Endothelial cell of umbilical vein (primary cell): Measurements from ENCODE around the gene GRAMD1B. TPM values are rescaled to one million over a fixed set of nuclear protein-coding genes. Genes with fewer than 3 reads are reported as not detected.
A peak's percentile ranks its signal among the peaks of the same experiment; 100 is the strongest.

ENCODE experiments used
- BruUV-seq: library from RNA; stranded (reverse); fragments of 400-500 nt; replicated peaks from 2 replicates; lab custom pipeline; 2021; lab: Mats Ljungman, UMichigan
- CTCF ChIA-PET: fragments of 300-600, 350-600 bp; sonication (Branson Sonifier 250); formaldehyde crosslinking; loops from one replicate; lab custom pipeline; 2021; ENCODE audit warnings: antibody characterized with exemption, inconsistent platforms; lab: Charles Lee
- POLR2A ChIA-PET: fragments of 300-600, 350-600 bp; sonication (Branson Sonifier 250); formaldehyde crosslinking; loops from one replicate; lab custom pipeline; 2021; ENCODE audit warnings: antibody characterized with exemption, inconsistent platforms; lab: Charles Lee
- DNase-seq: peaks from one replicate; pipeline ENCODE4 v3.0.0-alpha.2; 2011; ENCODE audit warnings: low read depth, low spot score
- FAIRE-seq: peaks from 2 replicates; lab custom pipeline; 2011; peaks lifted over from hg19 to GRCh38; lab: Jason Lieb, UNC
- H2AFZ ChIP-seq: 2 replicates; pipeline ENCODE4 v1.6.0; 2012; ENCODE audit warnings: low read depth, low read length, control low read depth, inconsistent platforms
- H3K27ac ChIP-seq: 2 replicates; pipeline ENCODE4 v1.5.1; 2011; ENCODE audit warnings: low read depth, mild to moderate bottlenecking, control low read depth, low read length, moderate library complexity; ENCODE audit not compliant: insufficient read depth
- H3K27me3 ChIP-seq, 2 experiments: 2 replicates each; pipeline versions ENCODE4 v1.6.0 to v1.6.1; 2011; ENCODE audit warnings: low read length in 2 of 2, mixed read lengths in 1 of 2; ENCODE audit not compliant: control insufficient read depth in 2 of 2, insufficient read depth in 2 of 2
- H3K36me3 ChIP-seq, 2 experiments: 2 replicates in 1 of 2; 3 replicates in 1 of 2; pipeline ENCODE4 v1.5.1; 2011; ENCODE audit warnings: low read length in 2 of 2, mild to moderate bottlenecking in 1 of 2, moderate library complexity in 1 of 2; ENCODE audit not compliant: control insufficient read depth in 2 of 2, insufficient read depth in 2 of 2; ENCODE audit errors: extremely low read depth in 1 of 2
- H3K4me1 ChIP-seq: 3 replicates; pipeline ENCODE4 v1.5.1; 2011; ENCODE audit warnings: mild to moderate bottlenecking, low read length; ENCODE audit not compliant: control insufficient read depth, insufficient read depth; ENCODE audit errors: extremely low read depth
- H3K4me2 ChIP-seq: 2 replicates; pipeline ENCODE4 v1.6.1; 2011; ENCODE audit warnings: low read length, control low read depth, mixed read lengths; ENCODE audit not compliant: insufficient read depth
- H3K4me3 ChIP-seq, 3 experiments: fragments of 200-600 bp in 1 of 3; sonication (generic), shearing (Covaris generic) in 1 of 3; replicated peaks in 1 of 3; 2 replicates each; pipeline ENCODE4 v1.5.1; 2011 to 2016; ENCODE audit warnings: control low read depth in 3 of 3, low read length in 3 of 3, mild to moderate bottlenecking in 2 of 3, inconsistent platforms in 1 of 3, low read depth in 1 of 3, moderate library complexity in 1 of 3; ENCODE audit not compliant: insufficient read depth in 1 of 3
- H3K79me2 ChIP-seq: 2 replicates; pipeline ENCODE4 v1.6.0; 2012; ENCODE audit warnings: low read length, inconsistent platforms; ENCODE audit not compliant: control insufficient read depth, insufficient read depth
- H3K9ac ChIP-seq: replicated peaks from 2 replicates; pipeline ENCODE3; 2011; ENCODE audit warnings: low read length, control low read depth; ENCODE audit not compliant: insufficient read depth; ENCODE audit errors: extremely low read depth
- H3K9me1 ChIP-seq: replicated peaks from 3 replicates; pipeline ENCODE4 v1.6.0; 2011; ENCODE audit warnings: mild to moderate bottlenecking, low read length; ENCODE audit not compliant: control insufficient read depth, insufficient read depth; ENCODE audit errors: extremely low read depth
- H3K9me3 ChIP-seq: replicated peaks from 2 replicates; pipeline ENCODE4 v1.5.1; 2012; ENCODE audit warnings: low read length, inconsistent platforms; ENCODE audit not compliant: control insufficient read depth, insufficient read depth
- H4K20me1 ChIP-seq: replicated peaks from 2 replicates; pipeline ENCODE3; 2011; ENCODE audit warnings: mild to moderate bottlenecking, low read length; ENCODE audit not compliant: control insufficient read depth, insufficient read depth; ENCODE audit errors: extremely low read depth
- CTCF ChIP-seq, 2 donors: IDR thresholded peaks; 1 replicate in 1 of 2; 2 replicates in 1 of 2; pipeline ENCODE4 v1.5.1; 2011; ENCODE audit warnings: low read length in 2 of 2, mild to moderate bottlenecking in 2 of 2, moderate library complexity in 2 of 2, control low read depth in 1 of 2, inconsistent platforms in 1 of 2, low read depth in 1 of 2; ENCODE audit not compliant: insufficient read depth in 1 of 2; ENCODE audit errors: extremely low read depth in 1 of 2
- EZH2 ChIP-seq: IDR thresholded peaks from 2 replicates; pipeline ENCODE4 v1.6.1; 2012; ENCODE audit warnings: borderline replicate concordance, low read depth, mild to moderate bottlenecking, moderate library complexity, low read length, inconsistent platforms; ENCODE audit not compliant: severe bottlenecking
- FOS ChIP-seq: IDR thresholded peaks from 2 replicates; pipeline ENCODE4 v1.6.1; 2011; ENCODE audit warnings: mild to moderate bottlenecking, low read length, moderate library complexity, borderline replicate concordance; ENCODE audit not compliant: insufficient read depth
- GATA2 ChIP-seq: IDR thresholded peaks from 2 replicates; pipeline ENCODE4 v1.7.0; 2011; ENCODE audit warnings: low read depth, mild to moderate bottlenecking, moderate library complexity, mixed read lengths, low read length; ENCODE audit not compliant: insufficient read length, insufficient read depth
- JUN ChIP-seq: IDR thresholded peaks from 2 replicates; pipeline ENCODE4 v1.6.1; 2011; ENCODE audit warnings: borderline replicate concordance, low read depth; ENCODE audit not compliant: insufficient read length, insufficient read depth
- MAX ChIP-seq: IDR thresholded peaks from 2 replicates; pipeline ENCODE4 v1.6.1; 2011; ENCODE audit not compliant: insufficient read depth, insufficient read length
- MYC ChIP-seq: IDR thresholded peaks from one replicate; pipeline ENCODE4 v1.6.1; 2011; ENCODE audit warnings: mild to moderate bottlenecking, low read depth, low read length
- POLR2A ChIP-seq: IDR thresholded peaks from 2 replicates; pipeline ENCODE4 v1.6.1; 2012; ENCODE audit warnings: low read depth, mild to moderate bottlenecking, control low read depth, low read length
- POLR2AphosphoS5 ChIP-seq: IDR thresholded peaks from 2 replicates; pipeline ENCODE4 v1.6.1; 2012; ENCODE audit warnings: low read depth, mild to moderate bottlenecking, control low read depth, low read length, moderate library complexity; ENCODE audit not compliant: insufficient read depth
- dilution Hi-C: fragments of 300-500 bp; cut with MboI; formaldehyde crosslinking; loops from one replicate; pipeline ENCODE4 v1.15.0; 2019; ENCODE audit warnings: low sequenced_read_pairs; ENCODE audit not compliant: extremely low pct_ligation_motif_present
- intact Hi-C: fragments of 100-400 bp; cut with micrococcal nuclease; formaldehyde crosslinking; loops from one replicate; pipeline ENCODE4 v1.10.0; 2022
- polyA plus RNA-seq, 4 experiments: library from polyadenylated mRNA; depleted of rRNA in 3 of 4; stranded (reverse) in 3 of 4; unstranded in 1 of 4; fragments of >200 nt; gene quantifications; 2 replicates each; pipeline versions ENCODE4 v1.2.1 to v1.2.3, GENCODE V29; 2011 to 2012; ENCODE audit warnings: missing spikeins in 1 of 4
- total RNA-seq: library from RNA; stranded (reverse); gene quantifications from 2 replicates; pipeline ENCODE4 v1.2.3, GENCODE V29; 2021

Gene GRAMD1B
- total and polyA plus RNA-seq, 2 donors (not counting 3 experiments of a cell fraction or from before 2014, with no cell fraction given) = 5.1 to 11.1 TPM

GRCh38 chr11:123475469-123475868 is 45.4 kb downstream of the GRAMD1B start:
- Histone ChIP-seq H3K27ac (peak overlapping the region; percentile 92), H3K27me3 (no peaks in the 10 kb centered on the region), H3K4me1 (peaks cover 27% of the 10 kb centered on the region), H3K9me1 (no peaks in the 10 kb centered on the region), H3K4me3 (no peak overlapping the region), H3K79me2 (no peaks in the 10 kb centered on the region), H2AFZ (no peak overlapping the region), H3K9me3 (no peaks in the 10 kb centered on the region), H4K20me1 (no peaks in the 10 kb centered on the region), H3K4me2 (no peak overlapping the region), H3K9ac (peak overlapping the region; percentile 64), H3K36me3 (no peaks in the 10 kb centered on the region)
- dilution Hi-C loops = loop anchor here (25.0 kb wide), 1 partner anchor 163 kb away; no protein-coding TSS in a partner anchor
- no TSS peak for BruUV-seq
- intact Hi-C loops = loop anchor here (2.0 kb wide), 2 partner anchors 69 to 373 kb away; no protein-coding TSS in a partner anchor
- ChIA-PET CTCF (interaction anchor here (0.6 to 8.1 kb wide), 22 partner anchors 9 to 373 kb away, joined by 3 to 368 read pairs (median 6); no protein-coding TSS in a partner anchor), POLR2A (no interaction called here)
- DNase-seq (peak; percentile 50), FAIRE-seq (peak; percentile 59)
- no peak for TF ChIP-seq POLR2AphosphoS5
- peak; percentile 37 to 39 for TF ChIP-seq CTCF (IDR thresholded peaks at IDR 0.05; ENCODE audit: extremely low read depth in 1 of 2, insufficient read depth in 1 of 2, low read depth in 1 of 2, low read length in 2 of 2)

- DNase-seq = no peak
- Histone ChIP-seq H3K36me3 (no peaks in the 10 kb centered on the region), H2AFZ (no peak overlapping the region), H3K27ac (no peak overlapping the region), H3K79me2 (no peaks in the 10 kb centered on the region), H4K20me1 (no peaks in the 10 kb centered on the region), H3K27me3 (no peaks in the 10 kb centered on the region), H3K9me1 (no peaks in the 10 kb centered on the region), H3K9ac (no peak overlapping the region), H3K4me3 (no peak overlapping the region), H3K9me3 (no peaks in the 10 kb centered on the region), H3K4me2 (no peak overlapping the region), H3K4me1 (peaks cover 27% of the 10 kb centered on the region)
- ChIA-PET CTCF (interaction anchor here (0.7 to 8.1 kb wide), 10 partner anchors 8 to 375 kb away, joined by 3 to 368 read pairs (median 12); no protein-coding TSS in a partner anchor), POLR2A (no interaction called here)
- no TSS peak for BruUV-seq
- TF ChIP-seq EZH2 = no peak
- TF ChIP-seq CTCF (IDR thresholded peaks at IDR 0.05; ENCODE audit: extremely low read depth in 1 of 2, insufficient read depth in 1 of 2, low read depth in 1 of 2, low read length in 2 of 2) = no peak
- TF ChIP-seq POLR2A = no peak
- no peak for TF ChIP-seq POLR2AphosphoS5
- TF ChIP-seq GATA2 = no peak
- TF ChIP-seq MAX = no peak
- TF ChIP-seq FOS = no peak
- no peak for TF ChIP-seq MYC
- TF ChIP-seq JUN = no peak
- dilution Hi-C loops = loop anchor here (25.0 kb wide), 1 partner anchor 165 kb away; no protein-coding TSS in a partner anchor
- intact Hi-C loops = no loop called here
- no peak for FAIRE-seq
These were observed 47.3 kb downstream of the GRAMD1B start for GRCh38 chr11:123477205-123477907.
